Panc1 (cell line): ENCODE data around the gene CDC42EP5. TPM values are rescaled to one million over a fixed set of nuclear protein-coding genes. Genes with fewer than 3 reads are reported as not detected.

Experiments
- ATAC-seq: fragments of 200-7000 bp; cut with Tn5 transposase; 2 replicates; pipeline ENCODE4 v1.9.1; 2020; ENCODE audit warnings: mild to moderate bottlenecking, moderate library complexity
- BruUV-seq: library from RNA; stranded (reverse); fragments of 400-500 nt; replicated peaks from 2 replicates; lab custom pipeline; 2021; lab: Mats Ljungman, UMichigan
- CTCF ChIA-PET: fragments of 300-600 bp; sonication (Branson Sonifier 250); formaldehyde crosslinking; loops from one replicate; lab custom pipeline; 2022; ENCODE audit warnings: antibody characterized with exemption; lab: Charles Lee
- POLR2A ChIA-PET: fragments of 300-600 bp; sonication (Branson Sonifier 250); formaldehyde crosslinking; loops from one replicate; lab custom pipeline; 2022; ENCODE audit warnings: antibody characterized with exemption; lab: Charles Lee
- DNase-seq: peaks from one replicate; pipeline ENCODE4 v3.0.0-alpha.2; 2010; ENCODE audit warnings: low read depth, low spot score
- H3K27ac ChIP-seq: 2 replicates; pipeline ENCODE4 v1.5.1; 2011; ENCODE audit warnings: mild to moderate bottlenecking, low read length, inconsistent platforms
- H3K27me3 ChIP-seq: fragments of 200-500 bp; sonication (Bioruptor generic); 2 replicates; pipeline ENCODE4 v1.6.0; 2014; ENCODE audit warnings: low read length, inconsistent platforms; ENCODE audit not compliant: control insufficient read depth, insufficient read depth
- H3K36me3 ChIP-seq: fragments of 200-500 bp; sonication (Bioruptor generic); 2 replicates; pipeline ENCODE4 v1.5.1; 2014; ENCODE audit warnings: inconsistent platforms, mild to moderate bottlenecking, low read length, moderate library complexity; ENCODE audit not compliant: control insufficient read depth, insufficient read depth
- H3K4me1 ChIP-seq: 2 replicates; pipeline ENCODE4 v1.5.1; 2011; ENCODE audit warnings: inconsistent platforms, mild to moderate bottlenecking, low read length, moderate library complexity; ENCODE audit not compliant: control insufficient read depth, insufficient read depth
- H3K4me3 ChIP-seq, 2 experiments: 2 replicates each; pipeline ENCODE4 v1.5.1; 2011 to 2012; ENCODE audit warnings: low read depth in 2 of 2, low read length in 2 of 2, mild to moderate bottlenecking in 2 of 2, inconsistent platforms in 1 of 2, moderate library complexity in 1 of 2
- H3K9me3 ChIP-seq: fragments of 200-500 bp; sonication (Bioruptor generic); 2 replicates; pipeline ENCODE4 v1.5.1; 2014; ENCODE audit warnings: low read depth, mild to moderate bottlenecking, inconsistent platforms, low read length, moderate library complexity; ENCODE audit not compliant: control insufficient read depth, insufficient read depth
- POLR2AphosphoS5 ChIP-seq: IDR thresholded peaks from 2 replicates; pipeline ENCODE4 v1.6.1; 2012; ENCODE audit warnings: mild to moderate bottlenecking, low read depth, low read length, moderate library complexity
- SIN3A ChIP-seq: IDR thresholded peaks from 2 replicates; pipeline ENCODE4 v1.6.1; 2012; ENCODE audit warnings: low read depth, mild to moderate bottlenecking, low read length, moderate library complexity, borderline replicate concordance; ENCODE audit not compliant: insufficient read depth
- TCF7L2 ChIP-seq: IDR thresholded peaks from 2 replicates; pipeline ENCODE4 v1.6.1; 2011; ENCODE audit warnings: mild to moderate bottlenecking, low read depth, low read length, inconsistent platforms
- in situ Hi-C: cut with HindIII; loops from 2 replicates; pipeline ENCODE4 v1.10.0; 2016; ENCODE audit warnings: low sequenced_read_pairs, low pct_unique_long_range_greater_than_20kb
- intact Hi-C: fragments of 100-400 bp; cut with micrococcal nuclease; formaldehyde crosslinking; loops from one replicate; pipeline ENCODE4 v1.10.0; 2022; ENCODE audit not compliant: unreplicated experiment
- total RNA-seq: library from RNA; stranded (reverse); gene quantifications from one replicate; pipeline ENCODE4 v1.2.1, GENCODE V29; 2021; ENCODE audit not compliant: unreplicated experiment
- TF ChIP-seq, protein P1 (sequence below): fragments of 450-650 bp; IDR thresholded peaks from 2 replicates; pipeline ENCODE4 v1.5.1; 2017; ENCODE audit warnings: mild to moderate bottlenecking
- TF ChIP-seq, protein P2 (sequence below), 2 experiments: IDR thresholded peaks; 2 replicates each; pipeline ENCODE4 v1.6.1; 2011 to 2012; ENCODE audit warnings: low read depth in 2 of 2, control low read depth in 1 of 2, low read length in 1 of 2, mild to moderate bottlenecking in 1 of 2, moderate library complexity in 1 of 2; ENCODE audit not compliant: insufficient read depth in 1 of 2

CDC42EP5 gene
- total RNA-seq, 1 experiment from 2014 or later, result 7.1 TPM

DNA sequence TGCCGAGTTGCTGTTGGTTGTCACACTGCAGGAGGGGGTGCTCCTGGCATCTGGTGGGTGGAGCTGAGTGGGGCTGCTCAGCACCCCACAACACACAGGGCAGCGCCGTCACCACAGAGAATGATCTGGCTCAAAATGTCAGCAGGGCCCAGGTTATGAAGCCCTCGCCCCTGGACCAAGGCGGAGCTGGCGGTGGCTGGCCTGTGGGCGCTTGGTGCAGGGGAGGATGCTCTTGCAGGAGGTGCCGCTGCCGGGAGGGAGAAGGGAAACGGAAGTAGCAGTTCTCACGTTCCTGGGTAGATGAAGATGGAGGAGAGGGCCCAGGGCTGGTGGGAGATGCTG is 38.3 kb downstream of the CDC42EP5 start:
- TF ChIP-seq, protein P1, sequence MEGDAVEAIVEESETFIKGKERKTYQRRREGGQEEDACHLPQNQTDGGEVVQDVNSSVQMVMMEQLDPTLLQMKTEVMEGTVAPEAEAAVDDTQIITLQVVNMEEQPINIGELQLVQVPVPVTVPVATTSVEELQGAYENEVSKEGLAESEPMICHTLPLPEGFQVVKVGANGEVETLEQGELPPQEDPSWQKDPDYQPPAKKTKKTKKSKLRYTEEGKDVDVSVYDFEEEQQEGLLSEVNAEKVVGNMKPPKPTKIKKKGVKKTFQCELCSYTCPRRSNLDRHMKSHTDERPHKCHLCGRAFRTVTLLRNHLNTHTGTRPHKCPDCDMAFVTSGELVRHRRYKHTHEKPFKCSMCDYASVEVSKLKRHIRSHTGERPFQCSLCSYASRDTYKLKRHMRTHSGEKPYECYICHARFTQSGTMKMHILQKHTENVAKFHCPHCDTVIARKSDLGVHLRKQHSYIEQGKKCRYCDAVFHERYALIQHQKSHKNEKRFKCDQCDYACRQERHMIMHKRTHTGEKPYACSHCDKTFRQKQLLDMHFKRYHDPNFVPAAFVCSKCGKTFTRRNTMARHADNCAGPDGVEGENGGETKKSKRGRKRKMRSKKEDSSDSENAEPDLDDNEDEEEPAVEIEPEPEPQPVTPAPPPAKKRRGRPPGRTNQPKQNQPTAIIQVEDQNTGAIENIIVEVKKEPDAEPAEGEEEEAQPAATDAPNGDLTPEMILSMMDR, result no peak
- no peak for TF ChIP-seq POLR2AphosphoS5
- no peak for TF ChIP-seq SIN3A
- TF ChIP-seq, protein P2, sequence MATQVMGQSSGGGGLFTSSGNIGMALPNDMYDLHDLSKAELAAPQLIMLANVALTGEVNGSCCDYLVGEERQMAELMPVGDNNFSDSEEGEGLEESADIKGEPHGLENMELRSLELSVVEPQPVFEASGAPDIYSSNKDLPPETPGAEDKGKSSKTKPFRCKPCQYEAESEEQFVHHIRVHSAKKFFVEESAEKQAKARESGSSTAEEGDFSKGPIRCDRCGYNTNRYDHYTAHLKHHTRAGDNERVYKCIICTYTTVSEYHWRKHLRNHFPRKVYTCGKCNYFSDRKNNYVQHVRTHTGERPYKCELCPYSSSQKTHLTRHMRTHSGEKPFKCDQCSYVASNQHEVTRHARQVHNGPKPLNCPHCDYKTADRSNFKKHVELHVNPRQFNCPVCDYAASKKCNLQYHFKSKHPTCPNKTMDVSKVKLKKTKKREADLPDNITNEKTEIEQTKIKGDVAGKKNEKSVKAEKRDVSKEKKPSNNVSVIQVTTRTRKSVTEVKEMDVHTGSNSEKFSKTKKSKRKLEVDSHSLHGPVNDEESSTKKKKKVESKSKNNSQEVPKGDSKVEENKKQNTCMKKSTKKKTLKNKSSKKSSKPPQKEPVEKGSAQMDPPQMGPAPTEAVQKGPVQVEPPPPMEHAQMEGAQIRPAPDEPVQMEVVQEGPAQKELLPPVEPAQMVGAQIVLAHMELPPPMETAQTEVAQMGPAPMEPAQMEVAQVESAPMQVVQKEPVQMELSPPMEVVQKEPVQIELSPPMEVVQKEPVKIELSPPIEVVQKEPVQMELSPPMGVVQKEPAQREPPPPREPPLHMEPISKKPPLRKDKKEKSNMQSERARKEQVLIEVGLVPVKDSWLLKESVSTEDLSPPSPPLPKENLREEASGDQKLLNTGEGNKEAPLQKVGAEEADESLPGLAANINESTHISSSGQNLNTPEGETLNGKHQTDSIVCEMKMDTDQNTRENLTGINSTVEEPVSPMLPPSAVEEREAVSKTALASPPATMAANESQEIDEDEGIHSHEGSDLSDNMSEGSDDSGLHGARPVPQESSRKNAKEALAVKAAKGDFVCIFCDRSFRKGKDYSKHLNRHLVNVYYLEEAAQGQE (IDR thresholded peaks at IDR 0.05; ENCODE audit: insufficient read depth in 1 of 2, low read depth in 2 of 2, low read length in 1 of 2), result no peak
- no peak for TF ChIP-seq TCF7L2
- ATAC-seq (no peak), DNase-seq (no peak)
- POLR2A ChIA-PET, result no interaction called here
- Histone ChIP-seq H3K36me3 (no peaks in the 10 kb centered on the region), H3K4me3 (no peak overlapping the region), H3K27ac (no peak overlapping the region), H3K27me3 (no peaks in the 10 kb centered on the region), H3K4me1 (peaks cover 15% of the 10 kb centered on the region; the same call in 1 of the 2 replicates), H3K9me3 (no peaks in the 10 kb centered on the region)
- no TSS peak for BruUV-seq
- CTCF ChIA-PET, result interaction anchor here (0.7 kb wide), 1 partner anchor 367 kb away, joined by 3 read pairs; no protein-coding TSS in a partner anchor
- in situ Hi-C loops, result no loop called here
- intact Hi-C loops, result no loop called here

DNA sequence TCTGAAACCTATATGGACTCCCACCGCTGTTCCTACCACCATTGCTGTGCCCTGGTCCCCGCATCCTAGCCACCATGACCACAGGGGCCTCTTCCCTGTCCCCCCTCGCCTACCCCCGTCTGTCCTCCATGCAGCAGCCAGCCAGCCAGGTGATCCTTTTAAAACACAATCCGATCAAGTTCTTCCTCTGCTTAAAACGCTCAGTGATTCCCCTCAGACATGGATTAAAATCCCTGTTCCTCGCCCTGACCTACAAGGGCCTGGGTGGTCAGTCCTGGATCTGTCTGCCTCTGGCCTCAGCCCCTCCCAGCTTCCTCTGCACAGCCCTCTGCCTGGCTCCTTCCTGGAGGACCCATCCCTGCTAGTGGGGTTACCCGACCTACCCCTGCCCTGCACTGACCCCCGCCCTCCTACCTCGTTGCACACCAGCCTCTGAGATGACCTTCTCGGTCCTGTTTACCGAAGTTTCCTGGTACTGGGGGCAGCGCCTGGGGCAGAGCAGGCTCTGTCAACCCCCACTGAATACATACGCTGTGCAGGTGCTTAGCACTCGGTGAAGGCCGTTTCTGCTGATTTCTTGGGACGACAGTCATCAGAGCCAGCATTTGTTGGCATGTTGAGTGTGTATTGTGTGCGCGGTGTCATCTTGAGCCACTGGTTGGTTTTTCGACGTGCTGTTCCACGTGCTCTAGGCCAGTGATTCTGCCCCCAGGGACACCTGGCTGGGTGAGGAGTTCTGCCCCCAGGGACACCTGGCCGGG is 38.8 kb downstream of the CDC42EP5 start:
- CTCF ChIA-PET, result interaction anchor here (0.7 kb wide), 2 partner anchors 15 to 367 kb away, joined by 3 to 6 read pairs; no protein-coding TSS in a partner anchor
- intact Hi-C loops, result no loop called here

DNA sequence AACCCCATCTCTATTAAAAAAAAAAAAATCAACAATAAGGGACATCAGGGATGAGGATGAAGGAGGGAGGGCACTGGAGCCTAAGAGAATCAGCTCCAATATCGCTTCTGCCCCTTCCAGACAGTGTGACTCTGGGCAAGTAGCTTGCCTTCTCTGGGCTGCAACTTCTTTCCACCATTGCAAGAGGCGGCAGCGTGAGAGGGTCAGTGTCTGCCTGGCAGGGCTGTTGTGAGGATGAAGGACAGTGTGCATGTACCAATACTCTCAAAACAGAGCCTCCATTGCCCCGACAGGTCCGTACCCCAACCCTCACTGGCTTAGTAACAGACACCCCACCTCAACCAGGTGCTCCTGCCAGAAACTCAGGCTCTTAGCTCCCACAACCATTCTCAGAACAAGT is 39.4 kb downstream of the CDC42EP5 start:
- CTCF ChIA-PET, result interaction anchor here (0.7 kb wide), 1 partner anchor 14 kb away, joined by 6 read pairs; no protein-coding TSS in a partner anchor
- peaks cover 20% of the 10 kb centered on the region for H3K4me1 ChIP-seq
- in situ Hi-C loops (no loop called here), intact Hi-C loops (no loop called here)
- no peak overlapping the region for H3K4me3 ChIP-seq
- no peaks in the 10 kb centered on the region for H3K9me3 ChIP-seq
- DNase-seq (no peak), ATAC-seq (no peak)
- H3K36me3 ChIP-seq, result no peaks in the 10 kb centered on the region
- no TSS peak for BruUV-seq
- no peak overlapping the region for H3K27ac ChIP-seq
- POLR2A ChIA-PET, result interaction anchor here (0.6 to 0.7 kb wide), 2 partner anchors 15 to 315 kb away, joined by 3 read pairs; no protein-coding TSS in a partner anchor
- H3K27me3 ChIP-seq, result no peaks in the 10 kb centered on the region
- TF ChIP-seq, protein P1, result no peak
- TF ChIP-seq POLR2AphosphoS5, result no peak
- no peak for TF ChIP-seq TCF7L2
- TF ChIP-seq, protein P2 (IDR thresholded peaks at IDR 0.05; ENCODE audit: insufficient read depth in 1 of 2, low read depth in 2 of 2, low read length in 1 of 2), result no peak
- TF ChIP-seq SIN3A, result no peak

More for the DNA sequence above, 38.8 kb downstream of the CDC42EP5 start:
- H3K4me1 ChIP-seq, result peaks cover 16% of the 10 kb centered on the region
- H3K36me3 ChIP-seq, result no peaks in the 10 kb centered on the region
- DNase-seq, result no peak
- no peaks in the 10 kb centered on the region for H3K27me3 ChIP-seq
- no TSS peak for BruUV-seq
- ATAC-seq, result no peak
- POLR2A ChIA-PET, result interaction anchor here (0.6 kb wide), 1 partner anchor 315 kb away, joined by 3 read pairs; no protein-coding TSS in a partner anchor
- in situ Hi-C loops, result no loop called here
- H3K27ac ChIP-seq, result no peak overlapping the region
- TF ChIP-seq SIN3A, result no peak
- no peak overlapping the region for H3K4me3 ChIP-seq
- no peaks in the 10 kb centered on the region for H3K9me3 ChIP-seq
